GM12892 (cell line): ENCODE data around the gene PIGBOS1.
"Not testable (repeated sequence)": the region's sequence is repeated elsewhere in the genome, so short reads cannot be mapped to it uniquely, and the experiment has no call there.

Source experiments
- DNase-seq: peaks from one replicate; pipeline ENCODE4 v3.0.0; 2011; ENCODE audit not compliant: insufficient read length
- FAIRE-seq: peaks from 2 replicates; lab custom pipeline; 2011; peaks lifted over from hg19 to GRCh38; lab: Jason Lieb, UNC
- POLR2A ChIP-seq: IDR thresholded peaks from 2 replicates; pipeline ENCODE4 v1.6.1; 2011; ENCODE audit warnings: low read depth, low read length, control low read depth
- POLR2AphosphoS5 ChIP-seq: IDR thresholded peaks from 2 replicates; pipeline ENCODE4 v1.6.1; 2011; ENCODE audit warnings: low read depth, low read length, control low read depth
- TAF1 ChIP-seq: IDR thresholded peaks from 2 replicates; pipeline ENCODE4 v1.6.1; 2011; ENCODE audit warnings: low read depth, mild to moderate bottlenecking, control low read depth, low read length, borderline replicate concordance

PIGBOS1 gene

GRCh38 chr15:55289011-55289745 lies 29.7 kb downstream of the PIGBOS1 start:
- no peak for DNase-seq
- TF ChIP-seq TAF1 (no peak), POLR2AphosphoS5 (no peak), POLR2A (peak; percentile 11; the same call in 1 of the 2 replicates)
- peak; percentile 57 for FAIRE-seq

- no peak for DNase-seq
- TF ChIP-seq TAF1 = no peak
- no peak for TF ChIP-seq POLR2A
- no peak for TF ChIP-seq POLR2AphosphoS5
- FAIRE-seq = no peak
Measured at GRCh38 chr15:55288006-55288717, 30.8 kb downstream of the PIGBOS1 start.

GRCh38 chr15:55286442-55287189 lies 32.3 kb downstream of the PIGBOS1 start:
- DNase-seq, FAIRE-seq: not testable (repeated sequence)

GRCh38 chr15:55284426-55284825 lies 34.5 kb downstream of the PIGBOS1 start:
- no peak for TF ChIP-seq TAF1
- no peak for TF ChIP-seq POLR2A
- TF ChIP-seq POLR2AphosphoS5 = no peak
- no peak for DNase-seq
- no peak for FAIRE-seq

GRCh38 chr15:55283379-55284147 lies 35.4 kb downstream of the PIGBOS1 start:
- DNase-seq = no peak
- FAIRE-seq = no peak
- TF ChIP-seq POLR2A (no peak), POLR2AphosphoS5 (no peak), TAF1 (no peak)

GRCh38 chr15:55282284-55282833 lies 36.6 kb downstream of the PIGBOS1 start:
- DNase-seq (no peak), FAIRE-seq (no peak)
- TF ChIP-seq TAF1 (no peak), POLR2A (no peak), POLR2AphosphoS5 (no peak)

GRCh38 chr15:55281517-55282228 lies 37.2 kb downstream of the PIGBOS1 start:
- TF ChIP-seq POLR2AphosphoS5 = no peak
- TF ChIP-seq POLR2A = no peak
- TF ChIP-seq TAF1 = no peak
- no peak for DNase-seq
- FAIRE-seq = no peak

GRCh38 chr15:55280589-55280988 lies 38.3 kb downstream of the PIGBOS1 start:
- not testable (repeated sequence) for DNase-seq, FAIRE-seq

- DNase-seq = no peak
- TF ChIP-seq POLR2A (peak; percentile 15; the same call in 1 of the 2 replicates), POLR2AphosphoS5 (peak; percentile 21; the same call in 1 of the 2 replicates), TAF1 (no peak)
- peak; percentile 91 for FAIRE-seq
Measured at GRCh38 chr15:55279746-55280351, 39.1 kb downstream of the PIGBOS1 start.

GRCh38 chr15:55279100-55279745 lies 39.7 kb downstream of the PIGBOS1 start:
- TF ChIP-seq POLR2AphosphoS5 = no peak
- peak; percentile 7; the same call in 1 of the 2 replicates for TF ChIP-seq POLR2A
- TF ChIP-seq TAF1 = no peak
- no peak for DNase-seq
- no peak for FAIRE-seq
